ENCODE results near the gene POLE.

DNA sequence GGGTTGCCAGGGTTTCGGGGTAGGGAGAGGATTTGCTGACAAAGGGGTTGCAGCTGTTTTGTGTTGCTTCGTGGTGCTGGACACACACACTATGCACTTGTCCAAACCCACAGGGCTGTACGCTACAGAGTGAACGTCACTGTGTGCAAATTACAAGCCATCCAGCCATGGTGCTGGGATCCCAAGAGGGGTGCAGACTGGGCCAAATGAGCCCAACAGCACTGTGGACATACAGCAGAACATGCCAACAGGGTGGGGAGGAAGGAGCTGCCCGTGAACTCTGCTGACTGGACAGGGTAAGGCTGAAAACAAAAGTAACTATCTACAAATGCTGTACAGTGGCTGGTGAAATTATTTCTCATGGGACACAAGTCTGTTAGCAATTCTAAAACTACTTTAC, 25.2 kb downstream of the POLE start:
- TF ChIP-seq, protein P1, sequence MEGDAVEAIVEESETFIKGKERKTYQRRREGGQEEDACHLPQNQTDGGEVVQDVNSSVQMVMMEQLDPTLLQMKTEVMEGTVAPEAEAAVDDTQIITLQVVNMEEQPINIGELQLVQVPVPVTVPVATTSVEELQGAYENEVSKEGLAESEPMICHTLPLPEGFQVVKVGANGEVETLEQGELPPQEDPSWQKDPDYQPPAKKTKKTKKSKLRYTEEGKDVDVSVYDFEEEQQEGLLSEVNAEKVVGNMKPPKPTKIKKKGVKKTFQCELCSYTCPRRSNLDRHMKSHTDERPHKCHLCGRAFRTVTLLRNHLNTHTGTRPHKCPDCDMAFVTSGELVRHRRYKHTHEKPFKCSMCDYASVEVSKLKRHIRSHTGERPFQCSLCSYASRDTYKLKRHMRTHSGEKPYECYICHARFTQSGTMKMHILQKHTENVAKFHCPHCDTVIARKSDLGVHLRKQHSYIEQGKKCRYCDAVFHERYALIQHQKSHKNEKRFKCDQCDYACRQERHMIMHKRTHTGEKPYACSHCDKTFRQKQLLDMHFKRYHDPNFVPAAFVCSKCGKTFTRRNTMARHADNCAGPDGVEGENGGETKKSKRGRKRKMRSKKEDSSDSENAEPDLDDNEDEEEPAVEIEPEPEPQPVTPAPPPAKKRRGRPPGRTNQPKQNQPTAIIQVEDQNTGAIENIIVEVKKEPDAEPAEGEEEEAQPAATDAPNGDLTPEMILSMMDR (IDR thresholded peaks at IDR 0.05), result no peak
- TF ChIP-seq POLR2A (IDR thresholded peaks at IDR 0.05), result no peak

Measured in thyroid gland (tissue), 4 donors.